Suppressor macrophage (primary cell): ENCODE data around the gene COL3A1.

Experiments used
- DNase-seq, 4 experiments: peaks; one replicate each; pipeline ENCODE4 v3.0.0-alpha.2; 2020 to 2022
- total RNA-seq, 17 experiments: gene quantifications; one replicate each; lab custom pipeline; 2026; ENCODE audit warnings: mixed read lengths in 6 of 17, inconsistent platforms in 3 of 17; lab: John Stamatoyannopoulos, UW

The COL3A1 gene
- total RNA-seq, result 0 to 3.4 (median 0) reads per million in 17 experiments

DNA sequence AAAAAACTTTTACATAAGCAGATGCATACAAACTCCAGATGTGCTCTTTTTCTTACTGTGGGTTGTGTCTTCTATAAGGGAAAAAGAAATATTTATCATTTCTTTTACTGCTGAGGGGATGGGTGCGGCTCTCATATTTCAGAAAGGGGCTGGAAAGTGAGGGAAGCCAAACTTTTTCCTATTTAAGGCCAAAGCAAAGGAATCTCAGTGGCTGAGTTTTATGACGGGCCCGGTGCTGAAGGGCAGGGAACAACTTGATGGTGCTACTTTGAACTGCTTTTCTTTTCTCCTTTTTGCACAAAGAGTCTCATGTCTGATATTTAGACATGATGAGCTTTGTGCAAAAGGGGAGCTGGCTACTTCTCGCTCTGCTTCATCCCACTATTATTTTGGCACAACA lies at the start of gene COL3A1:
TSS of gene COL3A1 (plus strand) at position 210 of the 400 bp plus-strand sequence. CDS start at position 327, 117 bp downstream.
- DNase-seq, result no peak

- DNase-seq, result no peak
These were observed 45.5 kb upstream of the COL3A1 start for GRCh38 chr2:188928643-188929042.

DNA sequence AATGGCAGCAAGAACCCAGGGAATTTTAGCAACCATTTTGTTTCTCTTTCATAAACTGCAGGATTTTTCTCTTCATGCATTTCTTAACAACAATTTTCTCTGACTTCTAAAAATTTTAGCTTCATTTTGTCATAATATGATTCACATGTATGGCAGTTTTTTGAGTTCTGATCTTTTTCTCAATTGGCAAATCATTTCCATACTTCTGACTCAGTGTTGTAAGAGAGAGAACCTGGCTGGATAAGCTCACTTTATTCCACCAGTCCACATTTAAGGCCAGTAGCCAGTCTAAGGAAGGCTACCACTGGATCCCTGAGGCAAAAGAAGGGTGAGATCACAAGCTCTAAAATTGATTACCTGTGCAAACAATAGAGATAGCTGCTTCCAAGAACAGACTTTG lies 42.8 kb upstream of the COL3A1 start:
- no peak for DNase-seq

DNA sequence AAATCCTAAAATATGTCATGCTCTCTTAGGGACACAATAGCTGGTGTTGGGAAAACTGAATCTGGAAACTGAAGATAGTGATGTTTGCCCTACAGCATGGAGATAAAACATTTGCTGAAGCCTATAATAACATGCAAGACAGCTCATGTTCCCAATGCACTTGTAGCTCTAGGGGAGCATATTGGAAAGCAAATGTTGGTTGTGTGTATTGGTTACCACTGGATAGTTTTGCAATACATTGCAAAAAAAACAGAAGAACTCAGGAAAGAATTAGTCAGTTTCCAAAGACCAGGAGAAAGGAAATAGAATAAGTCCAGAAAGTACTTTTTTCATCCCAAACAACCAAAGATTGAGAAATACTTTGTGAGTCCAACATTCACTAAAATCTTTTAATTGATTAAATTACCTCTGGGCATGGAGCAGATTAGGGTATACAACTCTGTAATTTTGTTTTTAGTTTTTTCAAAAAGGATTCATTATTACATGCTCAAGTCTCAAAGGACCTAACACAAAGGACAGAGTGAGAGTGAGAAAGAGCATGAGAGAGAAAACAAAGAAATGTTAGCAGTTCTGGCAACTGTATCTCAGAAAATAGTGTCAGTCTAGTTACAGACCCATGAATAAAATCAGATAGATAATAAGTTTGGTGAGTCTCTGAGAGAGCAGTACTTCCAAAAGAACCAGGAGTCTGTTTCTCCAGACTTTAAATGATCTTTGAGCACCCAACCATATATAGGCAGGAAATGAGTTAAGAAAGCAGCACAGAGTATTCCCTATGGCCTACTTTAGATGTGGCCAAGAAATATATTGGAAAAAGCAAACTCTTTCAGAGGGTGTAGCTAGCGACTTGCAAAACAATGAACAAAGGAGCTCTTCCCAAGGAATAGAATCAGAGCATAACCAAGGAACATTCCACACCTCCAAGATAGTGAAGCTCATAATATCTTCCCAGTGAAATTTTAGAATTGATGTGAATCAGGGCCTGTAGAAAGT lies 36.6 kb upstream of the COL3A1 start:
- DNase-seq, result no peak

DNA sequence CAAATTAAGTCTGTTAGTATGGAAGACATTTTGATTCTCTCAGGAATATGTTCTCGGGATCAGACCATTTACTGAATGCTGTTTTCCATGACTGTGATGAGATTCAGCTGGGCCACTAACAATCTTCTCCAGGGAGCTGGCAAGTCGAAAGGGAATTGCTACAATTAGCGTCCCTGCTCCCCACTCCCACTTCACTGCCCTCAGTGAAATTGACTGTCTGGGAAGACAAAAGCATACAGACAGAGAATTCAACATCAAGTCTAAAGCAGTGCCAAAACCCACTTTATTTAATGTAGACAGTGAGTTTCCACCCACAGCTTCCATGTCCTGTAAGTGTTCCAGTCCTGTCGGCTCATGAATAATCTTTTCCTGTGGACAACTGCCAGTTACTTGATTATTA lies 34.0 kb upstream of the COL3A1 start:
- no peak for DNase-seq

GRCh38 chr2:188944442-188944841 lies 29.7 kb upstream of the COL3A1 start:
- no peak for DNase-seq

- DNase-seq, result no peak
These were observed 24.9 kb upstream of the COL3A1 start for GRCh38 chr2:188949046-188949818.

GRCh38 chr2:188952901-188953300 lies 21.3 kb upstream of the COL3A1 start:
- DNase-seq, result no peak

GRCh38 chr2:188956290-188956689 lies 17.9 kb upstream of the COL3A1 start:
- no peak for DNase-seq

- DNase-seq, result no peak
These were observed 17.2 kb upstream of the COL3A1 start for GRCh38 chr2:188956961-188957360.

GRCh38 chr2:188957646-188958045 lies 16.5 kb upstream of the COL3A1 start:
- no peak for DNase-seq

DNA sequence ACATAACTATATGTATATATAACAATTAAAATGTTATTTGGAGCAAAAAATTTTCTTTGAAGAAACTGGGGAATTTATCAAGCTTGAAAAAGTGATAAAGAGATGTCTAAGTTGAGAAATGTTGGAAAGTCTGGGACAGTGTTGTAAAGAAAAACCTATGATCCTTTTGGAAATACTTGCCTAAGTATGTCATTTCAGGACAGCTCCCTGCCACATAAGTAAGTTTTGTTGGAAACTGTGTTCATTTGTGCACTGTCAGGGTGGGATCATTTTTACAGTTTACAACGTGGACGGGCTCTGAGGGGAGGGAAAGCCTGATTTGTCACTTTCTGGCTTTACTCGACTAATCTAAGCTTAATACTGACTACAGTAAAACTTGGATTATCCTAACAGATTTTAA lies 10.4 kb upstream of the COL3A1 start:
- DNase-seq, result no peak

DNA sequence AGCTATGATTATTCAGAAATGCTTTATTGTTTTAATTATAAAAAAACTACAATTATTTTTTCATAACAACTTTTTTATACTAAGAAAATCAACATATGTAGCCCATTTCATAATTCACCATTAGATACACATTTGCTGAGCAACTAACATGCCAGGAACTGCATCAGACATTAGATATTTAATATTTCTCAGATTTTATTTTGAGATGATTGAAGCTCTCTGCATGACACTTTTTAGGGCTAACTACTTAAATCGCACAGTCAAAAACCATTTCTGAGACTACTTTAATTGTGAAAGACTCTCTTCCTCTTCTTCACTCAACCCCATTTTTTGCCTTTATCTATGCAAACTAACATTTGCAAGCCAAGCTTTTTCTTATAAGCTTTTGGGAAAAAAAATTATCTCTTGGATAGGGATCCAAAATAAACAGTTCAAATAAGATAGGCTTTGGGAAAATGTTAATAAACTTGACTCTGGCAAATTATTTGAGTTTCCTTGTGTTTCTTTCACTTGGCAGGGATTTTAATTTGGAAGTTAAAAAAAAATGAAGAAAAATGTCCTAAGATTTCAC lies 9.1 kb upstream of the COL3A1 start:
- DNase-seq, result no peak

DNA sequence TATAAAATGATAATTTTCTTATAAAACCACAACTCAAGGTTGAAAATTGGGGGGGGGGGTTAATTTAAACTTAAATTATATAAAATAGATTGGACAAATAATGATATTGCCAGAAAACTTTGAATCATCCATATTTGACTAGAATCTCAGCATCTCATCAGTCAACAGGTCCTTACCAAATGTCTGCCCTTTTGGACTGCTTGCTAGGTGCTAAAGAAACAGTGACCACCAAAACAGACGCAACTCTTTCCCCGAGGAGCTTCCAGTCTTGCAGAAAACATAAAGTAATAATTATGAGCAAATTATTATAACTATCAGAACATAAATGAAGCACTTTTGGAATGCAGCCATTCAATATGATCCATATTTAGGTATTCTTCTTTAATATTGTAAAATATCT lies 8.6 kb upstream of the COL3A1 start:
- DNase-seq, result no peak

- no peak for DNase-seq
These were observed 8.0 kb upstream of the COL3A1 start for GRCh38 chr2:188966079-188966571.

GRCh38 chr2:188966728-188967440 lies 7.3 kb upstream of the COL3A1 start:
- no peak for DNase-seq

DNA sequence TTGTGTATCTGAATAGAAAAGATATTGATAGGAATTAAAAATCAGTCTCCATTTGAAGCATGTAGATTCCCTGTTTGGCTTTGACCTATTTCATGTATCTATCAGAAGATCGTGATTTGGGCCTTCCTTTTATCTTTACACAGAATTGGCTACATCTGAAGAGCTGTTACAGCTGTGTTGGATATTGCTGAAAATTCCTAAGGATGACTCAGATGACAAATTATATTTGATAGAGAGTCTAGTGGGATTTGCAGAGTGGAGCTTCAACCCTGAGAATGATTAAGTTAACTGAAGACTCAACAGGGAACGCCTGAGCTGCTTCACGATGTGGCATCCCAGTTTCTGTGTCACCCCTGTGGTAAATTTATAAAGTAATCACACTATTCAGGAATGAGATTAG lies 4.9 kb upstream of the COL3A1 start:
- no peak for DNase-seq

DNA sequence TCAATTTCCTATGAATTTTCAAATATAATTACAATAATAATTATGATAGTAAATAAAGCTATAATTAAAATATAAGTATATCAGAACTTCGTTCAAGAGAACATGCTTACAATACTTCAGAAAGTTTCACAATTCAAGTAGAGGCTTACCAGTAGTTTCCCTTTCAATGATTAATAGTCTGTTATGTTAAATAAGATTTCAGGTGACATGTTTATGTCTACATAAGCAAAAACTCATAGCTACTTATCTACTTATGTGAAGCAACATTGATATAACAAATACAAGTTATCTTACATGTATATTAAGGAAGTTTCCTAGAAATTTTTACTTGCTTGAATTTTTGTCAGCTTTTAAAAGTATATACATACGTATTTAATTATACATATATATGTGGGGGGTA lies 4.5 kb upstream of the COL3A1 start:
- DNase-seq, result no peak

- no peak for DNase-seq
These were observed 4.0 kb upstream of the COL3A1 start for GRCh38 chr2:188970211-188970610.

GRCh38 chr2:188971432-188971861 lies 2.7 kb upstream of the COL3A1 start:
- no peak for DNase-seq

DNA sequence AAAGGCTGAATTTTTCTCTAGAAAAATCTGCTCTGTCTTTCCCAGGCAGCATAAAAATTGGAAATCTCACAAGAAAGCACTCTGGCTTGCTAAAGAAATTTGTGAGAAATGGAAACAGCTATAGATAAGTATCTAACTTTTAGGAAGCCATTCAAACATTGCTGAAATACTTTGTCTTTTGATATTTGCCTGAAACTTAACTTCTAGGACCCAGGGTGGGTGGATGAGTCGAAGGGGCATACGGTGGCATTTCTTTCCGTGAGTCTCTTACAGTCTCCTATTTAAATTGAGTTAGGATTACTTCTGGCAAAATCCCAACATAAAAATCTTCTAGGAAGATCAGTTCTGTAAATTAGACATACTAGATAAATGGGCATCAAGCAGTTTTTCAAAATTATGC lies 532 bp upstream of the COL3A1 start:
- DNase-seq, result no peak

GRCh38 chr2:188975497-188976102 lies 1.4 kb downstream of the COL3A1 start:
- DNase-seq, result no peak
